ENCODE data around the gene DDX56.
"Not testable (repeated sequence)": the region's sequence is repeated elsewhere in the genome, so short reads cannot be mapped to it uniquely, and the experiment has no call there.

Gene DDX56

DNA sequence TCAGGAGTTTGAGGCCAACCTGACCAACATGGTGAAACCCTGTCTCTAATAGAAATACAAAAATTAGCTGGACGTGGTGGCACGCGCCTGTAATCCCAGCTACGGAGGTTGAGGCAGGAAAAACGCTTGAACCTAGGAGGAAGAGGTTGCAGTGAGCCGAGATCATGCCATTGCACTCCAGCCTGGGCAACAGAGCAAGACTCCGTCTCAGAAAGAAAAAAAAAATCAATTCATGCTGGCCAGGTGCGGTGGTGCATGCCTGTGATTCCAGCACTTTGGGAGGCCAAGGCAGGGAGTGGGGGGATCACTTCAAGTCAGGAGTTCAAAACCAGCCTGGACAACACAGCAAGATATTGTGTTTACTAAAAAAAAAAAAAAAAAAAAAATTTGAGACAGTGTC is 23.5 kb upstream of the DDX56 start:
- DNase-seq (ENCODE audit: low read depth) = not testable (repeated sequence)

DNA sequence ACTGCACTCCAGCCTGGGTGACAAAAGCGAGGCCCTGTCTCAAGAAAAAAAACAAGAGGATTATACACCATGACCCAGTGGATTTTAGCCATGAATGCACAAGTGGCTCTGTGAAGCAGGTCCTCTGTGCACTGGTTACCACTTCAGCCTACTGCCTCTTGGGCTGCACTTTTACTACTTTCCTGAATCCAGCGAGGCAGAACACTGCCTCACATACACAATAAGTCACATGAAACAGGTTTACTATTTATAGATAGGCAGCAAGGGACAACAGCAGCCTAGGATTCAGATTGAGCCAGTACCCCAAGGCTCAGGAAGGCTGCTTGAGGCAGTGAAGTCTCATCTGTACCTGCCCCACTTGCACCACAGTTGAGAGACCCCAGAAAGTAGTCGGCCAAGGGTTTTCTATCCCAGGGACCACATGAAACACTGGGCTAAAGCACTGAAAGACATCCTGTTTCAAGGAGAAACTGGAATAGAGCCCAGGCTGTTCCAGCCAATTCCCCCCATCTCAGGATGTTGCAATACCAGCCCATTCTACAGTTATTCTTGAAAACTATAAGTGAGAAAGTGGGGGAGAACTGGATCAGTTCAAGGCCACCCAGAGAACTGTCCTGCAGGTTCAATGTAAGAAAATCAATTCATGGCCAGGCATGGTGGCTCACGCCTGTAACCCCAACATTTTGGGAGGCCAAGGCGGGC is 22.4 kb upstream of the DDX56 start:
- DNase-seq (ENCODE audit: low read depth) = no peak

- no peak for DNase-seq (ENCODE audit: low read depth)
Measured at GRCh38 chr7:44590910-44591309, 17.2 kb upstream of the DDX56 start.

DNA sequence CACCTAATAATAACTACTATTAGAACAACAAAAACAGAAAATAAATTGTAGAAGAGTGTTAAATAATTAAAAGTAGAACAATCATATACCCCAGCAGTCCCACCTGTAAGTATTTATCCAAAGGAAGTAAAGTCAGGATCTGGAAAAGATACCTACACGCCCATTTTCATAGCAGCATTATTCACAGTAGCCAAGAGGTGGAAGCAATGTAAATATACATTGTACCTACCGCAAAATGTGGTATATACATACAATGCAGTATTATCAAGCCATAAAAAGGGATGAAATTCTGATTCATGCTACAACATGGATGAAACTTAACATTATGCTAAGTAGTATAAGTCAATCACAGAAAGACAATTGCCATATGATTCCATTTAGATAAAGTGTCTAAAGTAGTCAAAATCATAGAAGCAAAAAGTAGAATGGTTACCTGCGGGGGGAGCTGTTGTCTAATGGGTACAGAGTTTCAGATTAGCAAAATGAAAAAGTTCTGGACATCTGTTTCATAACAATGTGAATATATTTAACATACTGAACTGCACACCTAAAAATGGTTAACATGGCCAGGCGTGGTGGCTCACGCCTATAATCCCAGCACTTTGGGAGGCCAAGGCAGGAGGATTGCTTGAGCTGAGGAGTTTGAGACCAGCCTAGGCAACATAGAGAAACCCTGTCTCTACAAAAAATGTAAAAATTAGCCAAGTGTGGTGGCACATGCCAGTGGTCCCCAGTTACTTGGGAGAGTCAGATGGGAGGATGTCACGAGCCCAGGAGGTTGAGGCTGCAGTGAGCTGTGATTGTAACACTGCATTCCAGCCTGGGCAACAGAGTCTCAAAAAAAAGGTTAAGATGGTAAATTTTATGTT is 14.4 kb upstream of the DDX56 start:
- no peak for DNase-seq (ENCODE audit: low read depth)

DNA sequence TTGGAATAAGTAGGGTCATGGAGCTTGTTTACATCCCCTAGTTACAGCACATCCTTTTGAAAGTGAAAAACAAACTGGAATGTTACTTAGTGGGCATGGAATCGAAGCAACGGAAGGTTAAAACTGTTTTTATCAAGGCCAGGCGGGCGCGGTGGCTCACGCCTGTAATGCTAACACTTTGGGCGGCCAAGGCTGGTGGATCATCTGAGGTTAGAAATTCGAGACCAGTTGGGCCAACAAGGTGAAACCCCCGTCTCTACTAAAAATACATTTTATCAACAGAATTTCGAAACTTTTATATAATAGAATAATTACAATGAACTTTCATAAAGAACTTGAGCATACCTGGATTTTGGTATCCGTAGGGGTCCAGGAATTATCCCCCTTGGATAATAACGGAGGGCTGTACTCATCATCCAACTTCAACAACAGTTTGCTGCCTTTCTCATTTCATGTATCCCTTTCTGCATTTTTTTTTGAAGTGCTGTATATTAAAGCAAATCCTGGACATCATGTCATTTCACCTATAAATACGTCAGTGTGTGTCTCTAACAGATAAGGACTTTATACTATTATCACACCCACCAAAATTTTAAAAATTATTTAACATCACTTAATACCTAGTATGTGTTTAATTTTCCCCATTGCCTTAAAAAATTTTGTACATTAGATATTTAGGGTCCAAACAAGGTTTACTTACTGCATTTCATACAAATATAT is 9.6 kb upstream of the DDX56 start:
- DNase-seq (ENCODE audit: low read depth) = no peak

GRCh38 chr7:44581879-44582603 is 8.3 kb upstream of the DDX56 start, which contains the start of gene TMED4:
TSS of gene TMED4 (minus strand) at chr7:44582231. CDS start at chr7:44582206, 25 bp downstream.
- DNase-seq (ENCODE audit: low read depth) = peak; percentile 100

DNA sequence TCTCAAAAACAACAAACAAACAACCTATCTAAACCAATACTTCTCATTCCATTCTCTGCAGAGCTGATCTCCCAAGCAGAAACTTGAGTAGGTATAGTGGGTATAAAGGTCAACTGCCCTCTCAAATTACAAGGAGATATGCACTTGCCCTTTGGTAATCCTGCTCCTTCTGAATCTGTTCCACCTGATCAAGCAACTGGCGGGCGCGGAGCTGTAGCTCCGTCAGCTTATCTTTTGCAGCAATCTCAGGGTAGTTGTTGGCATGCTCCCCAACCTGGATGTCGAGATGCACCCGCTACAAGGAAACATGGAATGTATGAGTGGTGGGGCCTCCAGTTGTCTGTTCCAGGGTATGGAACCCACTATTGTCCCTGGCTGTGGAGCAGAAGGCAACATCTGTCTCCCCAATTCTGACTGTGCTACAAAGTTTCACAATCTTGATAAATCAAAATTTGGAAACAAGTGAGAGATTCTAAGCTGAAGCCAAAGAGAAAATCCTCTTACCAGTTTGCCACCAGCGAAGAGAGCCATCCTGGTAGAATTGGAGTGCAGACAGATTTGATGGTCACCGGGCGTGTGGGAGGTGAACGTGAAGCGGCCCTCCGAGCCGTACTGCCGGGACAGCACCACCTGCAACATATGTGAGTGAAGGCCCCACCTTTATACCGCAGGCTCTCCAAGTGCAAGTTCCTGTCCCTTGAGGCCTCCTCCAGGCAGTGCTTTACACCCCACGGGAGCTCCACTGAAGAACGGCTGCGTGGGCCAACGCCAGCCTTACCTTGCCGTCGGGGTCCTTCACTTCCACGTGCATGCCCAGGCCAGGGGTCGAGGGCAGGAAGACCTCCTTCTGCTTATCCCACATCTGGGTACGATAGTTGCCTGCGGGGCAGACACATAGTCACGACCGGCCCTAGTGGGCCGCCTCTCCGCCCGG is 7.5 kb upstream of the DDX56 start:
- DNase-seq (ENCODE audit: low read depth) = peak; percentile 20

DNA sequence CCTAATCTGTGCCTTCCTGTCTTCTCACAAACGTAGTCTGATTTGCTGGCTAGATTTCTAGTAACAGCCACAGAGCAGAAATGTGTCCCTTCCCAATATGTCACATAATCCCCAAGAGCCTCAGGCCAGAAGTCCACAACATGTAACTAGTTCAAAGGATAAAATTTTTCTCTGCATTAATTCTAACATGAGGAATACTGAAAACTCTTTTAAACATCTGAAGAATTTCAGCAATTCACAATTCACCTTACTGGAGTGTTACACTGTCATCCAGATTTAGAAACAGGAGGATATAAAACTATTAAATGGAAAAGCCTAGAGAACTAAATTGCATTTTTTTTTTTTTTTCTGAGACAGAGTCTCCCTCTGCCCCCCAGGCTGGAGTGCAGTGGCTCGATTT is 2.5 kb upstream of the DDX56 start:
- no peak for DNase-seq (ENCODE audit: low read depth)

- DNase-seq (ENCODE audit: low read depth) = no peak
Measured at GRCh38 chr7:44575054-44575453, 1.3 kb upstream of the DDX56 start.

- DNase-seq (ENCODE audit: low read depth) = no peak
Measured at GRCh38 chr7:44574287-44574872, 672 bp upstream of the DDX56 start.

DNA sequence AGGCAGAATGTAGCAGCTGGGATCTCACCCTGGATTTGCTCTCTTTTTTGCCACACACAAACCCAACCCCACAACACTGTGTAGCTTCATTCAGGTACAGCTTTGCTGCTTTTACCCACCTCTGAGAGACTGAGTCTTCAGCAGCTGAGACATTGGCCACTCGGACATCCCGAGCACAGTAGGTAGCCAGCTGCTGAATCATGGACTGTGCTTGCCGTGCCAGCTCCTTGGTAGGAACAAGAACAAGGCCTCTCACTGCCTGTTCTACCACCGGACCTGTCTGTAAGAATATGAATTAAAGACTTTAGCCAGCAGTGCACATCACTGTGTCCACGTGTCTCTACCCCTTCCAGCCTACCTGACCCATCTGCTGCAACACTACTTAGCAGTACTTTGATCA is 937 bp downstream of the DDX56 start:
- no peak for DNase-seq (ENCODE audit: low read depth)

DNA sequence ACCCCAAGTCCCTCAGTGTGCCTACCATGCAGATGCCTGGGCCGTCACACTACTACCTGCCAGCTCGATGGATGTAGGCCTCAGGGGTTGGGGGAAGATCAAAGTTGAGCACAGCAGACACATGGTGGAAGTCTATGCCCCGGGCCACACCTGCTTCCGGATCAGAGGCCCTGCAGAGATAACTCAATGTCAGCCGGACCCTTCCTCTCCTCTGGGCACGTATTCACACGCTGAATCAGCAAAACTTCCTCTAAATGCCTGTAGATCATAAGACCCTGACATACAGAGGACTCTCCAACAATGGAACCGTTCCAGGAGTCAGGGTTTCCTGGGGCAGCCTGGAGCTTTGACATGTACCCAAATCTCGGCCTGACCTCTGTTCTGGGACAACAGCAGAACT is 3.7 kb downstream of the DDX56 start:
- DNase-seq (ENCODE audit: low read depth) = no peak

DNA sequence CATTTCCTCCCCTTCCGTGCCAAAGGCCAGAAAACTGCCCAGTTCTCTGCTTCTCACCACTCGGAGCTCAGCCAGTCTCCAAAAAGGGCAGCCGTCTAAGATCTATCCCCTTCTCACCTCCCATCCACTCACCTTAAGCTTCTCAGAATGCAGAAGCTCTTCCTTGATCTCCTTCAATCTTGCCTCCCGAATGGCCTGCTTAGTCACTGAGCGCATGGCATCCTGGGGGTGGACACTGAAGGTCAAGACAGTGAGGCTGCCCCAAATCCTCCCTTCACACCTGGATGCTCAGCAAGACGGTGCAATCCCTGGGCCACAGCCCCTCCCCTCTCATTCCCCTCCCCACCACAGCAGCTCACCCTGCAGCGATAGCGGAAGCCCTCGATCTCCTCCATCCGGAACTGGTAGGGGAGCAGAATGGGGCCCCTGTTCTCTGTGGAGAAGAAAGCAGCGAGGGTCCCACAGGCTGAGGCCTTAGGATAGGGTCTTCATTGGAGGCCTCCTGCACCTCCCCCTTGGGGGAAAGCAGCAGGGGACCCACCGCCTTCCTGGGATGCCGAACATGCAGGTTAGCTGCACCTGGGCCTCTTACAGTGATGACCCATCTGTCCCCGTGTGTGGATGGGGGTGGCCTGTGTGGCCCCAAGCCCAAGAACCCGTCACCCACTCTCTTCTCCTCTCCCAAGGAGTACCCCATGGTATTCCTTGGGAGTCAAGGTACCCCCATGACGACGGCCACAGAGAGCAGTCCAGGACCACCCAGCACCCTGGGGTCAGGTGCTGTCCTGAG is 4.7 kb downstream of the DDX56 start:
- no peak for DNase-seq (ENCODE audit: low read depth)

- DNase-seq (ENCODE audit: low read depth) = no peak
Measured at GRCh38 chr7:44567884-44568283, 5.8 kb downstream of the DDX56 start.

DNA sequence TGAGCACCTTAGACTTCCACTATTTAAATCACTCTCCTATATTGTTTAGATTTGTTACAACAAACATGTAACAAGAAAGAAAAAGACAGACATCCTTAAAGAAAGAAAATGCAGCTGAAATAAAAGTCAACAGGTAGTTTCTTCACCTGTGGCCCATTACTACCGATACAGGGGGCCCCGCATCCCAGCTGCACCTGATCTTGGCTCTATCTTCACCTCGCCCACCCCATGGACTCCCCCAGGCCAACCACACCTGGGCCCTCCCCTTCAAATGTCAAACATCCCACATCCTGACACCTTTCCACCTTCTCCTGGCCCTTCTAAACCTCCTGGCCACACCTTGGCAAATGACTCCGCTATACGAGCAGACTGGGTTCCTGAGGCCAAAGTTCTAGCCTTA is 7.0 kb downstream of the DDX56 start:
- no peak for DNase-seq (ENCODE audit: low read depth)

DNA sequence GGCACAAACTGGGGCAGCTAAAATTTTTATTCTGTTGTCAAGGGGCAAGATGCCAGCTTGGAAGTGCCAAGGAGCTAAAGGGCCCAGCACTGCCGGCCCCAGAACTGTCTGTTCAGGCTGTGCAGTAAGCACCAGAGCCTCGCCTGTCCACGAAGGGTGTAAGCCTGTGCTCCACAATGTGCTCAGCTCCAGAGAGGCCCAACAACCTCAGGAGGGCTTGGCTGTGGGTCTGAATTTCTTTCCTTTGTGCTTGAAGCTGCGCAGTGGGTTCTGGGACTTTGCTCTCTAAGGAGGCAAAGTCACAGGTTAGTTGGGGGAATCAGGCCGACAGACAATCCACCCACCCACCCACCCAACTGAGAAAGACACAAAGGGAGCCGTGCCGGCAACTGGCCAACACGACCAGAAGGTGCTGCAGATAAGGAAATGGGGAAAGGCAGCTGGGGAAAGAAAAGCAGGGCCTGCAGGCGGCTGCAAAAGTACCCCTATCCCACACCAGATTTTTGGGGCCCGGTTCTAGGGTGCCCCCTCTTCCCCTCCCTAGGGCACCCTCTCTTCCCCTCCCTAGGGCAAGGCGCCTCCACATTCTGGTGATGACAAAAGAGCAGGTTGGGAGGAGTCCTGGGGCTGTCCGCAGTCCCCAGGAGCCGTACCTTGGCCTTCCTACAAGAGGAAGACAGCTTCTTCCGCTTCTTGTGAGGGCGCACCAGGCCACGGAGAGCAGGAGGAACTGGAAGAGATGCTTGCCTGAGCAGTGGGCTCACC is 7.7 kb downstream of the DDX56 start:
- DNase-seq (ENCODE audit: low read depth) = no peak

DNA sequence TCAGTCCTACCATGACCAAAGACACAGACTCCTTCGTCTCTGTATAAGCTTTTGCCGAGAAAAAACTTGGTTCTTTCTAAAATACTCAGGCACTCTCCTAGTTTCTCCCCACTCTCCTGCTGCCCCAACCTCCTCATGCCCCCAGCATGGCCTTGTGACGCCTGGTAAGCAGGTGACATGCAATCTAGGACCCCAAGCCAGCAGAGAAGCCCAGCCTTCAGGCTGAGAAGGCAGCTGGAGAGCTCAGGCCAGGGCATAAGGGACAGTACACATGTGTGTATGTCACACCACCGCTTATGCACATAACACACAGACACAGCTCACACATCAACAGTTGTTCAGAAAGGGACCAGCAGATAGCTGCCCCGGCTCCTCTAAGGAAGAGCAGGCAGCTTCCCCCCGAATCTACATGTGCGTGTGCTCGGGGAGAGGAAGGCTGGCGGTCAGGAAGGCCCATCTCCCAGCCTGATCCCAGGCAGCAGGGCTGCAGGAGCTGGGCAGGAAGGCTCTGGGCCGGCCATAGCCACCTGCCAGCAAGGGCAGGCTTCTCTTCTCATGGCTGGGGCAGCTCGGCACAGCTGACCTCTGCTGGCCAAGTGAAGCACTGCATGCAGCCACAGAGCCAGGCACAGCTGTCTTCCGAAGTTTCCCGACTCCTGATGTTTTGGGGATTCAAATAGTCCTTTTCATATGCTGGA is 8.5 kb downstream of the DDX56 start:
- peak; percentile 47 for DNase-seq (ENCODE audit: low read depth)

GRCh38 chr7:44564606-44565005 is 9.1 kb downstream of the DDX56 start:
- no peak for DNase-seq (ENCODE audit: low read depth)
